Keratinocyte (primary cell): ENCODE measurements around the gene BCL2L1.

Experiments used
- CTCF ChIP-seq, 3 experiments: IDR thresholded peaks in 1 of 3; conservative IDR thresholded peaks in 1 of 3; optimal IDR thresholded peaks in 1 of 3; 2 replicates in 2 of 3; 3 replicates in 1 of 3; pipeline versions ENCODE3 to v1.5.1; 2011; ENCODE audit warnings: low read length in 3 of 3, mild to moderate bottlenecking in 3 of 3, moderate library complexity in 2 of 3, control low read depth in 1 of 3, inconsistent platforms in 1 of 3; ENCODE audit not compliant: insufficient read depth in 2 of 3; ENCODE audit errors: extremely low read depth in 1 of 3
- EZH2 ChIP-seq: IDR thresholded peaks from one replicate; pipeline ENCODE4 v1.6.1; 2012; ENCODE audit warnings: inconsistent platforms, mild to moderate bottlenecking, low read length, moderate library complexity

GRCh38 chr20:31701591-31701990 is 21.1 kb downstream of the BCL2L1 start:
- no peak for TF ChIP-seq CTCF (optimal IDR thresholded peaks at IDR 0.05 in 1 of 3, IDR thresholded peaks at IDR 0.05 in 1 of 3, conservative IDR thresholded peaks at IDR 0.05 in 1 of 3; ENCODE audit: extremely low read depth in 1 of 3, insufficient read depth in 2 of 3, low read length in 3 of 3)
- TF ChIP-seq EZH2, result no peak
